ELF-1 (cell line): ENCODE measurements around the gene IGSF21.
"Not testable (repeated sequence)": the region's sequence is repeated elsewhere in the genome, so short reads cannot be mapped to it uniquely, and the experiment has no call there.

Experiments
- DNase-seq: peaks from one replicate; pipeline ENCODE4 v3.0.0-alpha.2; 2016; ENCODE audit warnings: low read depth, low spot score

The IGSF21 gene

GRCh38 chr1:18353528-18353927 lies 245.9 kb downstream of the IGSF21 start:
- no peak for DNase-seq

DNA sequence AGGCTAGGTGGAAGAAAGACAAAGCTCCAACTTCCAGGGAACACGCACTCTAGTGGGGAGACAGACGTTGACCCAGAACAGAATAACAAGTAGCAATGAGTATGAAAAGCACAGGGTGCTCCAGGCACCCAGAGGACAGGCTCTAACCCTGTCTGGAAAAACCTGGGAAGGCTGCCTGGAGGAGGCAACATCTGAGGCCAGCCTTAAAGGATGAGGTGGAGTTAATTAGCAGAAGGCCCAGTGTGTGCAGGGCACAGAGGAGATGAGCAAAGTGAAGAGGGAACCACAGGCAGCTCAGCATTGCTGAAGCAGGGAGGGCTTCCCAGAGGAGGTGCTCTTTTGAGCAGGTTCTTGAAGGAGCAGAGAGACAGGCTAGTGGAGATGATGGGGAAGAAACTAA lies 246.4 kb downstream of the IGSF21 start:
- DNase-seq: no peak

- no peak for DNase-seq
Measured at GRCh38 chr1:18354612-18355011, 247.0 kb downstream of the IGSF21 start.

DNA sequence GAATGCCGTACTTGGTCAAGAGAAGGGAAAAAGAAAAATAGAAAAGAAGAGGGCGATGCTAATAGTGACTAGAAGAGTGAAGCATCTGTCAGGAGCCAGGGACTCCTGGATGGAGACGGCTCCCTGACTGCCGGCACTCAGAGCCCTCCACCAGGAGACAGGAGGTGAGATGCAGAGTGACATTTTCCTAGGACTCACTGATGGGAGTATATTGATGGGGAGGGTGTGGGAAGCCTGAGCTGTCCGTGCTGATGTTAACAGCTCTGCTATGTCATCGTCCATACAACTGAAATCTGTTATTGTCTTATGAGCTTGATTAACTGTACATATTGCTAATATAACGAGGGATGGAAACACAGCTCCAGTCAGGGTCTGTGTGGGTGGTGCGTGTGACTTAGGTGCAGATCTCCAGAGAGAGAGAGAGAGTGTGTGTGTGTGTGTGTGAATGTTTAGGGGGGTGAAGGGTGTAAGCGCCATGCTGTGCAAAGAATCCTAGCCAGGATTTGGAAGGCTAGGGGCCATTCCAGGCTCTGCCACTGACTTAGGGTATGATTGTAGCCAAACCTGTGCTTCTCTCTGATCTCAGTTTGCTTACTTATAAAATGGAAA lies 250.1 kb downstream of the IGSF21 start:
- DNase-seq: no peak

- no peak for DNase-seq
Measured at GRCh38 chr1:18358600-18358999, 251.0 kb downstream of the IGSF21 start.

DNA sequence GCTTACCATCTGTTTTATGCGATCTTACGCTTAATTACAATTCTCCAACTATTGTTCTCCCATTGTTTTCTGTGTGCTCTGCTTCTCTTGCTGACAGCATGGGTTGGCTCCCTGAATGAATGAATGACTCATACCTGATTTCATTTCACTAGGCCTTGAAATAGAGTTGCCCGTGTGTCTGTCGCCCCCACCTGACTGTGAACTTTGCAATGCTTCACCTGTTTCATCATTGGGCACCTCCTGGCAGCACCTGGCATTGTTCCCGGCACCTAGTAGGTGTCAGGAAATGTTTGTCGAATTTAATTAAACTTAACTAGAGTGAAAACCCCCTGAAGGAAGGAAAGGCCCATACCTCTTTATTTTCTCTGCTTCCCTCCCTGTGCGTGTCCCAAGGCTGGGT lies 252.7 kb downstream of the IGSF21 start:
- no peak for DNase-seq

DNA sequence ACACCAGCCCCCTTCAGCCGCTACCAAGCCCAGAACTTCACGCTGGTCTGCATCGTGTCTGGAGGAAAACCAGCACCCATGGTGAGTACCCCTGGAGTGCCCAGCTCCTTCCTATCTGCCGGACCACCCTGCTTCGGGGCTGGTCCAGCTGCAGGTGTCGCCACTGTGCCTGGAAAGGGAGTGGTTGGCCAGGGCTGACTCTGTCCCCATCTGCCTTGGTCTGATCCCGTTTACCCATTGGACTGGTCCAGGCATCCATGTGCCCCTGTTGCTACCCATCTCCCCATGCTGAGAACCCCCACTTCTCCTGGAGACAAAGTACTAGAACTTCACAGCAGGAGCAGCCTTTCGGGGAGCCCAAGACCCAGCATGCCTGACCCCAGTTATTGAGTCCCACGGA lies 254.6 kb downstream of the IGSF21 start:
- DNase-seq: no peak

DNA sequence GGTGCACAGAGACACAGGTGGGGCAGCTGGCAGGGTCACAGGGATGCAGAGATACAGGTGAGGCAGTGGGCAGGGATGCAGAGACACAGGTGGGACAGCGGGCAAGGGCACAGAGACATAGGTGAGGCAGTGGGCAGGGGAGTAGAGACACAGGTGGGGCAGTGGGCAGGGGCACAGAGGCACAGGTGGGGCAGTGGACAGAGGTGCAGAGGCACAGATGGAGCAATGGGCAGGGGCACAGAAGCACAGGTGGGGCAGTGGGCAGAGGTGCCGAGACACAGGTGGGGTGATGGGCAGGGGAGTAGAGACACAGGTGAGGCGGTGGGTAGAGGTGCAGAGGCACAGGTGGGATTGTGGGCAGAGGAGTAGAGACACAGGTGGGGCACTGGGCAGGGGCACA lies 255.8 kb downstream of the IGSF21 start:
- DNase-seq: no peak

- DNase-seq: no peak
Measured at GRCh38 chr1:18365099-18365705, 257.6 kb downstream of the IGSF21 start.

DNA sequence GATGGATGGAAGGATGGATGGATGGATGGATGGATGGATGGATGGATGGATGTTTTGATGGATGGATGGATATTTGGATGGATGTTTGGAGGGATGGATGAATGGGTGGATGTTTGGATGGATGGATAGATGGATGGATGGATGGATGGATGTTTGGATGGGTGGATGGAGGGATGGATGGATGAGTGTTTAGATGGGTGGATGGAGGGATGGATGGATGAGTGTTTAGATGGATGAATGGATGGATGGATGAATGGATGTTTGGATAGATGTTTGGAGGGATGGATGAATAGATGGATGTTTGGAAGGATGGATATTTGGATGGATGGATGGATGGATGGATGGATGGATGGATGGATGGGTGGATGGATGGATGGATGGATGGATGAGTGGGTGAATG lies 264.9 kb downstream of the IGSF21 start:
- not testable (repeated sequence) for DNase-seq

- no peak for DNase-seq
Measured at GRCh38 chr1:18373151-18373550, 265.6 kb downstream of the IGSF21 start.

GRCh38 chr1:18373882-18374493 lies 266.4 kb downstream of the IGSF21 start:
- peak; percentile 82 for DNase-seq

GRCh38 chr1:18376661-18377060 lies 269.1 kb downstream of the IGSF21 start:
- no peak for DNase-seq

DNA sequence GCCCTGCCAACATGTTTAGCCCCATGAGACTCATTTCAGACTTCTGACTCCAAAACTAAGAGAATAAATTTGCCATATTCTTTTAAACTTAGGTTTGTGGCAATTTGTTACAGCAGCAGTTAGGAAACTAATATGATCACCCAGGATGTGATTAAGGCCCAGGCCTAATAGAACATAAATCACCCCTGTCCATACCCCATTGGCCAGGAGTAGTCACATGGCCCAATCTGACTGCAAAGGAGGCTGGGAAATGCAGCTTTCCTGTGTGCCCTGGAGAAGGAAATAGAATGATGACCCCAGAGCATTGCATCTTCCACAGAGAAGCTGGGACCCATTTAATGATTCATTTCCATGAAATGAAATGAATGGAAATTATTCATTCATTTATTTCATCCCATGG lies 272.7 kb downstream of the IGSF21 start:
- DNase-seq: no peak

DNA sequence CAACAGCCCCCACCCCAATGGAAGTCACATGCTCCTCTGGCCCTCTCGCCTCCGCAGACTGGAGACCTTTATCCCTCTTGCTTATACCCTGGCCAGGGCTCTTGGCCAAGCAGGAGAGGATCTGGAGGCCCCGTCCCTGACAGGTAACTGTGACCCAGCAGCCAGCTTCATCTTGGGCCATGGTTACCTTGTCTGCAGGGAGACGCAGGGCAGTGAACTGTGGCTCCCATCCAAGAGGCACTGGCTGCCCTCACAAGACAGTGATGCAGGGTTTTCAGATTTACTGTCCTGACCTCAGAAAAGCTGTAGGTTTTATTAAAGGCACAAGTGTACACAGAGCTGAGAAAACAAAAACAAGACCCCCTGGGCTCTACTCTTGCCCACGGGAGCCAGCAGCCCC lies 276.5 kb downstream of the IGSF21 start:
- no peak for DNase-seq

- DNase-seq: no peak
Measured at GRCh38 chr1:18384471-18384870, 276.9 kb downstream of the IGSF21 start.

DNA sequence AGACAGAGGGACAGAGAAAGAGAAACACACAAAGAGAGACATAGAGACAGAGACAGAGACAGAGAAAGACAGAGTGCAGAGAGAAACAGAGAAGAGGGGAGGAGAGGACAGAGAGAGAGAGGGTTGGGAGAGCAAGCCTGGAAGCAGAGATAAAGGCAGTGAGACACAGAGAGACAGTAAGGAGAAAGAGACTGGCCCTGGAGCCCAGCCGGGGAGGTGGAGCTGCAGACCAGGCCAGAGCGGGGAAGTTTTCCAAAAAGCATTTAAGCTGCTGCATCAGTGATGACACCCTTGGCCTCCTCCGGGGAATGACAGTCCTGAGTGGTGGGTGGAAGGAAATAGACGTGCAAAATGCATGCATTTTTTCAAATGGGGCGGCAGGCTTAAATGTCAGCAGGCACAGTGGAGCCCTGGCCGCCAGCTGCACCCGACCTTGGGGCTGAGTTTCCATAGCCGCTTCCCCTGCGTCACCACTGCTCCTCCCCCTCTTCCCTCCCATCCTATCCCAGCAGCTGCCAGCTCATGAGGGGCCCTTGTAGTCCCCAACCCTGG lies 277.7 kb downstream of the IGSF21 start:
- peak; percentile 48 for DNase-seq

DNA sequence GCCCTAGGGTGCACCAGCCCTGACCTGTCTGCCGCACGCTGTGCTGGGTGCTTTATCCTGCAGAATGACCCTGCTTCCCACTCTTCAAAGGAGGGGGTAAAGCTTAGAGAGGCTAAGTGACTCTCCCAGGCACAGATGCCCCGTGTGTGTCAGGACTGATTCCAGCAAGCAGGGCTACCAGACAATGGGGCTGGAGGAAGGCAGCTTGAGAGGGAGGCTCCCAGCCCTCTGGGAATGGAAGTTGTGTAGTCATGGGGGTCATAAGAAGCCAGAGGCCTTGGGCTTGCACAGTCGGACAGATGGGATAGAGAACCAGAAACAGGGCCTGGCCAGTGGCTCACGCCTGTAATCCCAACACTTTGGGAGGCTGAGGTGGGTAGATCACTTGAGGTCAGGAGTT lies 279.0 kb downstream of the IGSF21 start:
- DNase-seq: no peak

- no peak for DNase-seq
Measured at GRCh38 chr1:18387307-18387706, 279.7 kb downstream of the IGSF21 start.

DNA sequence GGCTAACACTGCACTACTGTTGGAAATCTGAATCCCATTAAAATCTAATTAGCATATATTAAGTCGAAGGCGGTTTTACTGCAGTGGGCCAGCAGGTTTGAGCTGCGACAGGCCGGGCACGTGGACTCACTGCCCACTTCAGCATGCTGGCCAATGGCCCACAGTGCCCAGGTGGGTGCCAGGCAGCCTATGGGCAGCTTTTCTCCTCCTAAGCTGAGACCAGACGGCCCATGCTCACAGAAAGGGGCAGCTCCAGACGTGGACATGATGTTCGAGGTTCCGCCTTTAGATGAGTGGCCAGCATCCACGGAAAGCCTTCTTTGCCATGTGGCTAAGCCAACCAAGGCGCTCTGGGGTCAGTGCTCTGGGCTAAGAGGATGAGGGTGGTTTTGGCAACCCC lies 283.4 kb downstream of the IGSF21 start:
- no peak for DNase-seq

DNA sequence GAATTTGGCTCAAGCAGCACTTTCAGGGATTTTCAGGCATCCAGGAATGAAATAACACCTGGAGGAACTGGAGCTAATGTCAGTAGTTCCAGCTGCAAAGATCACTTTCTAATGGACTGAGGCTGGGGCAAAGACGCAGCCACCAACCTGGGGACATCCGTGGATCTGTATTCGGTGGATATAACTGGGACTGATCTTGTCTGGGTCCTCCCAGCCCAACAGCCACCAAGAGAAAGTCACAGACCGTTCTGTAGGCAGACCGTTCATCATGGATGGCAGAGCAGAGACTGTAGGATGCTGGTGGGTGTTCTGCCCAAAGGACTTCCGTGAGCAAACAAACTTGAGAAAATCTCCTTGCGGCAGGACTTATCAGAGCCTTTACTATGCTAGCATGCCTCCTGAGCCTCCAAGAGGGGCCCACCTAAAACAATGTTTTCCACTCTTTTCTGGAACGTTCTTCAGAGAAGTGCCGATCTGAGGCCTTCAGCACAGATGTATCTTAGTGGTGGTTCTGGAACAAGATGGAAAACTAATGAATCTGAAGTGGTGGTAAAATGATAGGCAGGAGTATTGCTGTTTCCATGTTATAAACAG lies 287.1 kb downstream of the IGSF21 start:
- DNase-seq: no peak

DNA sequence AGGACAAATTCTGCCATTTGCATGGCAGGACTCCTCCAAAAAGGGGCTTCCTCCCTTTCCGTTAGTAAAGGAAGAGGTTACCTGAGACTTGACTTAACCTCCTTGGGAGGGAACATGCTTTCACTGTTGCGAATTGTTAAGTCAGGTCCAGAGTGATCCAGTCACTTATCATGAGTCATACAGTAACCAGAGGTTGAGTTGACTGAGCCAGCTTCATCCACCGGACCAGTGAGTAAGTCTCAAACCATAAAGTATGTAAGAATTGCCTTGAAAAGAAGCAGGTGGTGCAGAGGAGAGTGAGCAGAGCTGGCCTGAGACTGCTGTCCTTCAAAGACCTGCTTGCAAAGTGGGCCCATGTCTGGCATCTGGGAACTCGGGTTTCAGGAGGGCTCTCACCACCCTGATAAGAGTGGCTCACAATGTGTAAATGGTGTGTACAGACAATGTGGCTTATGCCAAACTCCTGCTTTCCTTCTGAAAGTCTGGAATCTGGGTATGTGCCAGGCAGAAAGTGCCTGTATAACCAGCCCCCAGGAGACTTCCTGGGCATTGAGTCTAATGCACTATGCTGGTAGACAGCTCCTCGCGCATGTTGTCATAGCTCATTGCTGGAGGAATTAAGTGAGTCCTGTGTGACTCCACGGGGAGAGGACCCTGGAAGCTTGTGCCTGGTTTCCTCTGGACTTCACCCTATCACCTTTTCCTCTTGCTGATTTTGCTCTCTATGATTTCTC lies 288.8 kb downstream of the IGSF21 start:
- no peak for DNase-seq
